ENCODE measurements around the gene LCP2. TPM values are rescaled to one million over a fixed set of nuclear protein-coding genes. Genes with fewer than 3 reads are reported as not detected.

The LCP2 gene
- polyA plus RNA-seq, 10 donors: 3.5 to 16.6 (median 6.2) TPM

DNA sequence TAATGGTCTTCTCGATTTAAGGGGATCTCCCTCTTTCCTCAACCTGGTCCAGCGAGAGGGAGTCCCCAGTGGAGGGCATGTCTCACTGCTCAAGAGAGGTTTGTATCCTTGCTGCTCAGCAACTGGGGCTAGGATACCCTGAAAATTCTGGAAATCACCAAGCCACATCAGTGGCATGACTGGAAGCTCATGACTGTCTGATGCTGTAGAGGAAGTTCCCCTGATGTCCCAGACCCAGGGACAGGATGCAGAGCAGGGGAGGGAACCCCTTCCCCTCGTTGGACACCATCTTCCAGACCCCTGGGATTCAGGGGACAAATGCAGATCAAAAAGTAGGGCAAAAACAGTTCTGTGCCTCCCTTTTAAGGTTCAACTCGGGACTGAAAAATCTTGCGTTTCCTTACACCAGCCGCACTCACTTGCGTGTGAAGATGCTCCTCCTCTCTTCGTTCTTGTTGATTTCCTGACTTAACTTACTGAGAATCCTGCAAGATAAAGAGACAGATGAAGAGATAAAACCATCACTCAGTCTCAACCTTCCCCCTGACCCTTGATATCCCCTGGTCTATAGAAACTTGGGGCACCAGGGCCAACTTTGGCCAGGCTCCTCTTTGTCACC lies 22.1 kb downstream of the LCP2 start:
- DNase-seq: no peak

GRCh38 chr5:170273968-170274710 lies 23.4 kb downstream of the LCP2 start:
- no peak for DNase-seq

GRCh38 chr5:170270293-170271069 lies 27.1 kb downstream of the LCP2 start:
- DNase-seq: no peak

DNA sequence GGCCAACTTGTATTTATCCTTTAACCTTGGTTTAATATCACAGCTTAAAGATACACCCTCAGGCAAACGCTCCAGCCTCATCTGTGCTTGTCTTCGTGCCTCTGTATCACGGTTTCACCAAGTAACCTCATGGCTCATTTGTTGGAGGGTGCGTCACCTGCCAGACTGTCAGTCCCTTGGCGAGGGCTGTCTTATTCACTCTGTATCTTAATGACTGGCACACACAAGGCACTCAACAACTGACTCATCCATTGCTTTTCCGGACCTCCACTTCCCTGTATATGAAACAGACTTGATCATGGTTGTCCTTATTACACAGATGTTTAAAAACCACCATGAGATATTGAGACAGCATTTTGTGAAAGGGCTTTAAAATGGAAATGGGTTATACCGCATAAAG lies 28.0 kb downstream of the LCP2 start:
- DNase-seq: no peak

GRCh38 chr5:170268884-170269283 lies 28.7 kb downstream of the LCP2 start:
- DNase-seq: peak in 1 of 3 donors; percentile 44

DNA sequence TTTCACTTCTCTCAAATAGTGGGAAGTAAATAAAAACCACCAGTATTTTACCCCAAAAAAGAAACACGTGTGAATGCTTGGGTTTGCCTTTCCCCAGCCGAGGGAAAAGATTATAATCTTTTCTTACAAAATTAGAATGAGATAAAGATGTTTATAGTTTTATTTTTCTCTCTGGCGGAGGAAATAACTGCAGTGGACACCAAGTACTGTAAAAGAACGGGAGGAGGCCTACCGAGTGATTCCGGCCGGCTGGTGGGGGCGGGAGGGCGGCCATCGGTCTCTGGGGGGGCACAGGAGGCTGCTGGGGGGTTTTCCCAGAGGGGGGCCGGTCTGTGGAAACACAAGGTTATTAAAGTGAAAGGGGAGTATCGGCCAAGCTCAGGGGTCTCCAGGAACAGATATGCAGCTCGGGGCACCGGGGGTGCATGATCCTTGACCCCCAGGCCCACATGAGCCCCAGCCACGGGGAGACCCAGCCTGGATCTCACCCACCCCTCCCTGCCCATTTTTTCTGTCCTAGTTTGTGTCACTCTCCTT lies 29.4 kb downstream of the LCP2 start:
- DNase-seq: no peak

GRCh38 chr5:170267431-170268152 lies 30.0 kb downstream of the LCP2 start:
- DNase-seq: peak; percentile 60 to 86 (median 82)

DNA sequence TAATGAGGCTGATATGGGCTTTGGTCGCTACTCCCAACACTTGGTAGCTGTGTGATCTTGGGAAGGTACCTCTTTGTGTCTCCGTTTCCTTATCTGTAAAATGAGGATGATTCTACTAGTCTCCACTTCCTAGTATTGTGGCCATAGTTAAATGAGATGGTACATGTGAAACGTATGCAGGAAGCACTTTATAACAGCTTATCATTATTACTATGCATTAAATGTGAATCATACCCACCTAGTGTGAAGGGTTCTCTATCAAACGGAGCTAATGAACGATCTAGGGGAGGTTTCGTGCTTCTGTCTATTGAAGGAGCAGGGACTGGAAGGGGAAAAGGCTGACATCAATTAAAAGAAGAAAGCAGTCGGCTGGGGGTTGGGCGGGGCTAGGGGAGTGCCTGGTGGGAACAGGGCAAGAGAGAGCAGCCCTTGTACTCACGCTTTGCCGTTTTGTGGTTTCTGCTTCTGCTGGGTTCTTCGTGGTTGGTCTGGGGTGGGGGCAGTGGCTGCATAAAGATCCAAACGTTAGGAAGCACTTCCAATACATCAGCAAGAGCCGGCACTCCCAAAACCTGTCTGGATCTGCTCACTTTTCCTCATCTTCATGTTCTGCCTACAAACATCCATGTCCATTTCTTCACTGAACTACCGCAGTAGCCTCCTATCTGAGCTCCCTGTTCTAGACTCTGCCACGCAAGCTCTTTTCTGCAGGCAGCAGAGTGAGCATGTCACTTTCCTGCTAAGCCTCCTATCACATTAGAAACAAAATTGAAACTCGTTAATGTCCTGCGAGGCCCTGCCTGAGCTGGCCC lies 30.8 kb downstream of the LCP2 start:
- DNase-seq: no peak

GRCh38 chr5:170265522-170265921 lies 32.1 kb downstream of the LCP2 start:
- peak; percentile 78 to 93 (median 87) for DNase-seq

DNA sequence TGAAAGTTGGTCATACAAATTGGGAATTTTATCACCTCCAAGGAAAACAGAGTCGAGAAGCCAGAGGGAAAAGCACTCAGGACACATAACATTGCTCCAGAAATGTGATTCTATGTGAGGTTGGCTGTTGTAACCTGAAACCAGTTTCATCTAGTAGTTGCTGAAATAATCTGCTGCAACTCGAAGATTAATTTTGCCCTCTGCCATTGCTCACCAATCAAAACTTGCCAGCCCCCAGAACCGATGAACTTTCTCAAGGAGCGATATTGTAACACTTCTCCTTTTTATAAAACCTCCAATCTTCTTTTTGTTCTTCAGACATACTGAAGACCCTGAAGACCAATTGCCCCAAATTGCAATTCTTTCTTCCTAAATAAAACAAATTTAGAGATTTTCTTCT lies 33.7 kb downstream of the LCP2 start:
- no peak for DNase-seq

GRCh38 chr5:170262061-170263045 lies 35.2 kb downstream of the LCP2 start:
- no peak for DNase-seq

DNA sequence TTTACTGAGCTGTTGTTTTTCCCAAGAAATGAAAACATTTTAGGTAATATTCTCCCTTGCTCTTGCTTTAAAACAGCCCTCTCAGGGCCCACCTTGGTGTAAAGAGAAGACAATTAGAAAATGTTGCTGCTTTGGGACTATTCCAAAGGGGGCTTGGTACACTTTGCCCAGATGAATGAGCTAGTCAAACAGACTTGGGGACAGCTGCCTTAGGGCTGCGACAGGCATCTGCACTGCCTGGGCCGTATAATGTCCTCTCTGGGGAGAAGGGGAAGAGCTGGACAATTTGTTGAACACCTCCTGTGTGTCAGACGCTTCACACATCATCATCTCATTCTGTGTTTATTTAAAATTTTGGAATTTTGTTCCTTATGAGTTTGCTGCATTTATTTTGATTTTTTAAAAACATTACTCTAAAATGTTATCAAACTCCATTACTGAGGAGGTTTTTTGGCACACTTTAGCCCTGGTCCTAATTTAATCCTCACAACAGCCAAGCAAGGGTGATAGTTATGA lies 36.0 kb downstream of the LCP2 start:
- DNase-seq: no peak

DNA sequence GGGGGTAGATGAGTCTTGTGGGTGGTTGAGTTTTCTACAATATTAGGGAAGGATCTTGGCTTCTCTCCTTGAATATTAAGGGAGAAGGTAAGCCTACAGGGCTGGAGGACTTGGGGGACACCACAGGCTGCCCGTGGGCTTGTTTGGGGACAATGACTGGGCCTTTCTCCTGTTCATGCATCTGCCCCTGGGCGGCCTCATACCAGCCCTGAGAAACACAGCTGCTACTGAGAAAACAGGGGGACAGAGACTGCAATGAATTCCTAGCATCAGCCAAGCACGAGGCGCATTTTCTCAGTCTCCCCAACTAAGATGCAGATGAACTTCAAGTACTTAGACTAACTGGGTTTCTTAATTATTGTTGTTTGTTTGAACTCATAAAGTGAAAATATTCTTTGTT lies 40.2 kb downstream of the LCP2 start:
- no peak for DNase-seq

- peak in 1 of 3 donors; percentile 42 for DNase-seq
Measured at GRCh38 chr5:170256571-170256970, 41.0 kb downstream of the LCP2 start.

- DNase-seq: no peak
Measured at GRCh38 chr5:170254056-170254455, 43.5 kb downstream of the LCP2 start.

GRCh38 chr5:170252720-170253350 lies 44.7 kb downstream of the LCP2 start:
- peak; percentile 39 to 81 (median 53) for DNase-seq

DNA sequence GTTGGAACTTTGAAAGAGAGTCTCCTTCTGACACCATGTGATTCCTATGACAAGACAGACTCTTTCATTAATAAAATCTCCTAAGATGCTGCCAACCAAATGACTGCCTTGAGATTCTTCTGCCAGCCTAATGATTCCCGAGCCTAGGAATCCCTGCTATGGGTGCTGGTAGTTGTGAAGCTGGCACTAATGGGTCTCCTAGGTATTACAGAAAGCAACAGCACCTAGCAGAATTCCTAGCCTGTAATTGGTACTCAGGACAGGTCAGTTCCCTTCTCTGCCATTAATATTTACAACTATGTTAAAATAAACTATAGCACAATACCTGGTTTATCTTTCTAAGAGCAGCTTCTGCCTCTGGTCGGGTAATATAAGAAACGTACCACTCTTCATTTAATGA lies 45.5 kb downstream of the LCP2 start:
- DNase-seq: no peak

DNA sequence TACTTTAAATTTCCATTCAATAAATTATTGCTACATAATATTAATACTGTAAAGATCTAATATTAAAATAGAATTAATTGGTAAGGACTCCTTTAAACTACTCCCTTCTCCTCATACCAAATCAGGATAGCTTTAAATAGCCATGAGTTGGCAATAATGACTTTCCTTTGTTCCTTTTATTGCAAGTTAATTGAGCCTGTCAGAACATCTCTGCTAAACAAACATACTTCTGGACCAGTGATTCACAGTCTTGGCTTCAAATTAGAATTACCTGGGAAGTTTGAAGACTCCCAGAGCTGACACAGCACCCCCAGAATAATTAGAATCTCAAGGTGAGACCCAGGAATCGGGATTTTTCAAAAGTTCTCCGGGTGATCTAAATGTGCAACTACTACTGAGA lies 46.1 kb downstream of the LCP2 start:
- DNase-seq: no peak

DNA sequence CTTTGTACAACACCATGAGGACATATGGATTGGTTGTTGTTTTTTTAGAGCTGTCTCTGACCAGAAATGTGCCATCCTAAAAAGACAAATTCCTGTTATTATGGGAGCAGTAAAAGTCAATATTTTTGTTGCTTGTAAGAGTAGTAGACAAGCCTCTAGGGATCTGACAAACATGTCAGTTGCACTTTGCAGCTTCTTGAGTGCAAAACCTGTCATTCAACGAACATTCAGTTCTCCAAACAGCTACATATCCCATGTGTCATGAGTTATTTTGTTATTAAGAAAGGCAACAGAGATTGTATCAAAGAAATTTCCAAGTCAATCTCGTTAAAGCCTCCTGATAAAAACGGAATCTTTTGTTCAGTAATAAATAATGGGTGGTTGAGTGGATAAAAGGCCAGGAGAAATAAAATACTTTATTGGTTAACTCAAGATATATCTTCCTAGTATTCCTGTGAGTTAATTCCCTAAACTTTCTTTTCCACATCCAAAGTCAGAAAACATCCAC lies 46.7 kb downstream of the LCP2 start:
- DNase-seq: no peak

All from muscle of back (tissue), 11 donors.